ENCODE measurements around the gene WNT5A.

- TF ChIP-seq CTCF (IDR thresholded peaks at IDR 0.05; ENCODE audit: insufficient read depth, low read depth, low read length), result no peak
- no peak for TF ChIP-seq EZH2 (IDR thresholded peaks at IDR 0.05; ENCODE audit: insufficient read depth, low read length)
These were observed 2.9 kb downstream of the WNT5A start for GRCh38 chr3:55484191-55484689.

All from astrocyte (in vitro differentiated cells and primary cell).